Measurements from ENCODE around the gene IVD. TPM values are rescaled to one million over a fixed set of nuclear protein-coding genes. Genes with fewer than 3 reads are reported as not detected.

The IVD gene
- total and polyA plus RNA-seq, 2 of the 4 experiments (the other 2 are of a cell fraction): 31.7 to 41.1 TPM

GRCh38 chr15:40441565-40442531, 36.3 kb downstream of the IVD start:
- Histone ChIP-seq H3K14ac (replicated peaks; ENCODE audit: low read depth, low read length) (no peak overlapping the region), H2BK5ac (ENCODE audit: low read depth, low read length, poor library complexity, severe bottlenecking) (no peak overlapping the region), H2AFZ (replicated peaks; ENCODE audit: low read length, poor library complexity) (peak overlapping the region; percentile 79), H3K4me1 (ENCODE audit: control insufficient read depth, insufficient read depth, low read length) (peaks cover 18% of the 10 kb centered on the region), H3K9me1 (ENCODE audit: insufficient read depth, low read length) (peaks cover 12% of the 10 kb centered on the region), H2BK15ac (ENCODE audit: low read depth, low read length) (no peak overlapping the region), H3K9ac (ENCODE audit: low read depth, low read length) (peak overlapping the region; percentile 55), H3K79me1 (ENCODE audit: low read depth in 1 of 2, low read length in 2 of 2) (peaks cover 17 to 44% of the 10 kb centered on the region in 2 experiments), H3K56ac (ENCODE audit: extremely low read depth, insufficient read depth, low read length) (no peak overlapping the region), H3K23ac (ENCODE audit: low read depth, low read length) (no peak overlapping the region), H3K4ac (ENCODE audit: low read depth, low read length) (no peak overlapping the region), H4K91ac (ENCODE audit: insufficient read depth, low read depth, low read length) (no peak overlapping the region), H3K36me3 (ENCODE audit: control insufficient read depth, insufficient read depth, low read length) (no peaks in the 10 kb centered on the region), H4K5ac (ENCODE audit: low read depth, low read length) (no peak overlapping the region), H3K4me3 (ENCODE audit: insufficient read depth, low read depth, low read length) (peak overlapping the region; percentile 83), H2BK120ac (ENCODE audit: low read depth, low read length) (no peak overlapping the region), H3K27ac (ENCODE audit: insufficient read depth, low read length) (no peak overlapping the region; the same call in 1 of the 2 replicates), H2BK20ac (ENCODE audit: low read depth, low read length) (no peak overlapping the region), H3K18ac (ENCODE audit: low read depth, low read length) (no peak overlapping the region), H4K20me1 (ENCODE audit: insufficient read depth, low read length) (peaks cover 46% of the 10 kb centered on the region), H3K27me3 (ENCODE audit: control insufficient read depth, insufficient read depth, low read length) (peaks cover 34% of the 10 kb centered on the region), H2AK9ac (replicated peaks; ENCODE audit: low read depth, low read length, poor library complexity) (no peak overlapping the region), H3K4me2 (ENCODE audit: low read depth, low read length) (peak overlapping the region; percentile 79), H4K8ac (ENCODE audit: low read depth in 2 of 2, low read length in 2 of 2) (no peak overlapping the region), H3K9me3 (ENCODE audit: control insufficient read depth, insufficient read depth, low read length) (no peaks in the 10 kb centered on the region), H2AK5ac (ENCODE audit: low read depth, low read length) (no peak overlapping the region)
- in situ Hi-C loops (cut with MboI; ENCODE audit: low sequenced_read_pairs): no loop called here
- POLR2A ChIA-PET (ENCODE audit: unreplicated experiment): interaction anchor here (0.5 to 0.6 kb wide), 2 partner anchors 342 to 1314 kb away, joined by 6 to 14 read pairs; no protein-coding TSS in a partner anchor
- TF ChIP-seq BHLHE40 (IDR thresholded peaks at IDR 0.05; ENCODE audit: low read depth, low read length): no peak
- TF ChIP-seq POLR2A (IDR thresholded peaks at IDR 0.05; ENCODE audit: low read depth, low read length): no peak
- TF ChIP-seq RAD21 (IDR thresholded peaks at IDR 0.05; ENCODE audit: low read length): peak; percentile 17; the same call in 1 of the 2 replicates
- 0 out of 2 replicates have a peak, but pooled peaks have one; percentile 23 for TF ChIP-seq CTCF (conservative IDR thresholded peaks at IDR 0.05; ENCODE audit: low read depth, low read length)
- no peak for TF ChIP-seq RFX5 (IDR thresholded peaks at IDR 0.05; ENCODE audit: low read depth, low read length)
- no peak for TF ChIP-seq MAFK (IDR thresholded peaks at IDR 0.05; ENCODE audit: low read depth, low read length)
- dilution Hi-C loops (cut with HindIII; ENCODE audit: low sequenced_read_pairs, unreplicated experiment): no loop called here
- intact Hi-C loops (cut with micrococcal nuclease): loop anchor here (5.0 kb wide), 1 partner anchor 70 kb away; no protein-coding TSS in a partner anchor
- DNase-seq: no peak
- no peak; the same call in 1 of the 2 replicates for ATAC-seq (ENCODE audit: low read depth)
- CTCF ChIA-PET: no interaction called here
- 3% methylated on average over 33 of the region's 119 CpGs; no CpG with 5 or more reads in 1 of the 2 experiments for WGBS, 2 experiments (ENCODE audit: extremely low coverage in 2 of 2, insufficient read length in 1 of 2)
- no TSS peak for BruUV-seq (replicated peaks)

Data from IMR-90 (cell line).